ENCODE data around the gene CYP27B1.
A peak's percentile ranks its signal among the peaks of the same experiment; 100 is the strongest.
"Not testable (repeated sequence)": the region's sequence is repeated elsewhere in the genome, so short reads cannot be mapped to it uniquely, and the experiment has no call there.

CYP27B1 gene

DNA sequence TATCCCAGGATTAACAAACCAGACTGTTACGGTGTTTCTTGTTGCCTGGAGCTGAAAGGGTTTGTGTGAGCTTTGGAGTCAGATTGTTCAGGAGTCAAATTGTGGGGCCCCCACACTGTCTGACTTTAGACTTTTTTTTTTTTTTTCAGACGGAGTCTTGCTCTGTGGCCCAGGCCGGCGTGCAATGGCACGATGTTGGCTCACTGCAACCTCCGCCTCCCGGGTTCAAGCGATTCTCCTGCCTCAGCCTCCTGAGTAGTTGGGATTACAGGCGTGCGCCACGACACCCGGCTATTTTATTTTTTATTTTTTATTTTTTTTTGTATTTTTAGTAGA is 16.6 kb upstream of the CYP27B1 start:
- no peak for DNase-seq

DNA sequence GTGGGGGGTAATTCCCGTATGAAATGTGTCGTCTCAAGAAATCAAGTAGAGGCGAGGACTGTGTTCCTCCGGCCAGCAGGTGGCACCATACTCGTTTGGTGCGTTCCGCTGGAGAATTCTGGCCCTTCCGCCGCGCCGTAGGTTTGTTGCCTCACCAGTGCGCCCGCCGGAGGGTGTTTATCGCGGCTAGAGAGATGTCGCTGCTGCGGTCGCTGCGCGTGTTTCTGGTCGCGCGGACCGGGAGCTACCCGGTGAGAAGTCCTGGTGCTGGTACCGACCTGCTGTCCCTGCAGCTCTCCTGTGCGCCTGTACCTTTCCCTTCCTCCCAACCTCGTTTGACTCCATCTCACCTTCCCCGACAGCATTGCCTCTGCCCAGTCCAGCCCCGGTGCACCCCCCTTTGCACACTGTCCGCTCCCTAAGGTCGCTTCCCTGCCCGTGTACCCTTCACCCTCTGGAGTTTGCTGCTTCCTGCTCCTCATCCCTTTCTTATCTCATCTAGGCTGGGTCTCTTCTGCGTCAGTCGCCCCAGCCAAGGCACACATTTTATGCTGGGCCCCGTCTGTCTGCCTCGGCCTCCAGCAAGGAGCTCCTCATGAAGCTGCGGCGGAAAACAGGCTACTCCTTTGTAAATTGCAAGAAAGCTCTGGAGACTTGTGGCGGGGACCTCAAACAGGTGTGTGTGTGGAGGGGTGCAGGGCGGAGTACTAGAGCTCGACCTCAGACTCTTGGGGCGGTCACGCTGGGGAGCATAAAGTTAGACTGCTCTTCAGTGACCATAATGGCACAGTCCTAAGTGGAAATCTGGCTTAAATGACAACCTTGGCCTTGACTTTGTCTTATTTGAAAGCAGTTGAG is 16.0 kb upstream of the CYP27B1 start, which contains the start of gene TSFM:
TSS of gene TSFM (plus strand) at position 180 of the 858 bp plus-strand sequence. CDS start at position 195, 15 bp downstream.
- DNase-seq: peak; percentile 99

DNA sequence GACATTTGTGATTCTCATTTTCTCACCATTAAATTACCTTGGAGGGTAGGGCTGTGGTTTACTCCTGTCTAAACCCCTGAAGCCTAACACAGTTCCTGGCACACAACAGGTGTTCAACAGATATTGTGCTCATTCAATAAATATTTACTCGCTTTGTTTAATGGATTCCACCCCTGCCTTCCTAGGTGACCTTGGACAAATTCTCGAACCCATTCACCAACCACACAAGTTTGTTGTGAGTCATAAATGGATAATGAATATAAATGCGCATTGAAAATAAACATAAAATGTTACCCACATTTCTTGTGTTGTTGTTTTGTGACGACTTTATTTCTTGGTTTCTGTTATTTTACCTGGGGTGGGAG is 15.3 kb upstream of the CYP27B1 start:
- DNase-seq: no peak

DNA sequence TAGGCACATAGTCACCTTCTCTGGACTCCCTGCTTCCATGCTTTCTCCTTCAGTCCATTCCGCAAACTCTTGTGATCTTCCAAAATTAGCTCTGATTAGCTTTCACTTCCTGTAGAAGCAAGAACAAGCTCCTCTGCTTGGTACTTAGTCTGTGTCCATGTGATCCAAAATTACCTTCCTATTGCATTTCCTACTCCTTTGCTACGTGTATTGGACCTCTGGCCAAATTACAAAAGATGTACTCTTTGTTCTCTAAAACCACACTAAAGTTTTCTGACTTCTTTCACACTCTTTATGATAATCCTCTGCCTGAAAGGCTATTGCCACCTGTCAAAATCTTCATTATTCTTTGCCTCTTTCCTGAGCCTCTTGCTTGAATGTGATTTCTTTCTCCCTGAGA is 14.9 kb upstream of the CYP27B1 start:
- DNase-seq: no peak

DNA sequence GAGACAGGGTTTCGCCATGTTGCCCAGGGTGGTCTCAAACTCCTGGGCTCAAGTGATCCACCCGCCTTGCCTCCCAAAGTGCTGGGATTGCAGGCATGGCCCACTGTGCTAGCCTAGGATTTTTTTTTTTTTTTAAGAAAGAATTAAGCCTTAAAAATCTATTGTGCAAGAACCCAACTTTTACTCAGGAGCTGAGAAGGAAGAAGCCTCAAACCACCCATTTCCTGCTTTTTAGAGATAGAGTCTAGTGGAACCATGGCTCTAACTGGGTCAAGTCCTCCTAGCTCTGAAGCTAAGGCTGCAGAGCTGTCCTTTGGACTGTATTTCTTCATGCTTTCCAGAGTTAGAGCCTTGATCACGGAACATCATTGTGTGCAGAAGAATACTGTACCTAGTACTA is 14.4 kb upstream of the CYP27B1 start:
- no peak for DNase-seq

DNA sequence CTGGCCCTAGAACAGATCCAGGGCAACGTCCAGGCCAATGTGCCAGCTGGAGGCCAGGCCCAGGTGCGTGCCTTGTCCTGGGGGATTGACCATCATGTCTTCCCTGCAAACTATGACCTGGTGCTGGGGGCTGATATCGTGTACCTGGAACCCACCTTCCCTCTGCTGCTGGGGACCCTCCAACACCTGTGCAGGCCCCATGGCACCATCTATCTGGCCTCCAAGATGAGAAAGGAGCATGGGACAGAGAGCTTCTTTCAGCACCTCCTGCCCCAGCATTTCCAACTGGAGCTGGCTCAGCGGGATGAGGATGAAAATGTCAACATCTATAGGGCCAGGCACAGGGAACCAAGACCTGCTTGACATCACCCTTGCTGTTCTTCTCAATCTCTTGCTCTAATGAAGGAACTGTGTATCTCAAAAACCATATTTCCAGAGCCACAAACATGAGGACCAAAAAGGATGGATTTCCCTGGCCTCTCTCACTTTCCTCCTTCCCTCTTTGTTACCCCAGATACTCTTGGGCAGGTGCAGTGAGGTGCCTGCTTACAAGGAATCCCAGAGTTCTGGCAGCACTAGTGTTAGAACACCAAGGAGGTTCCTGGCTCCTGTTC is 13.5 kb upstream of the CYP27B1 start:
- DNase-seq: no peak

DNA sequence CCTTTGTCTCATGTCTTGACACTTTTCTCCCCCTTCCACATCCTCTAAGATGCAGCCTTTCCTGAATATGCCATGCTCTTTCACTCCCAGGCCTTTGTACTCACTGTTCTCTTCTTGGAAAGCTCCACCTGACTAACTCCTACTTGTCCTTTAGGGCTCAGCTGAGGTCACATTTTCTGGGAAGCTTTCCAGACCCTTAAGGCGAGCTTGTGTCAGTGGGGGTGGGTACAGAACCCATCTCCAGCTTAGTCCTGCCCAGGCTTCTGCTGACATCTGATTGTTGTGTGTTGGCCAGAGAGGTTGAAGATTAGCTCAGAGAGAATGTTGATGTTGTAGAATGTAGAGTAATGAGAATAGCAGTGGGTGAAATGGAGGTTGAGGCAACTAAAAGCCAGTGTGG is 12.9 kb upstream of the CYP27B1 start:
- DNase-seq: no peak

DNA sequence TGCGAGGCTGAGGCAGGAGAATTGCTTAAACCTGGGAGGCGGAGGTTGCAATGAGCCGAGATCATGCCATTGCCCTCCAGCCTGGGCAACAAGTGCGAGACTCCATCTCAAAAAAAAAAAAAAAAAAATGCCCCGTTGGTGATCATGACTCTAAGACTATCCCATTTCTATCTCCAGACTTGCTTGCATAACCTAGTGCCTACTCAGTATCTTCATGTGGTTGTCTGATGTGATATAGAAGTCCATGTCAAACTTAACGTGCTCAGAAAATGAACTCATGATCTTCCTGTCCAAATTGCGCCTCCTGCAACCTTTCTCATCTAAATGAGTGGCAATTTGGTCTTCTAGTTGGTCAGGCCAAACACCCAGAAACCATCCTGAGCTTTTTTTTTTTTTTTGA is 11.0 kb upstream of the CYP27B1 start:
- DNase-seq: no peak

DNA sequence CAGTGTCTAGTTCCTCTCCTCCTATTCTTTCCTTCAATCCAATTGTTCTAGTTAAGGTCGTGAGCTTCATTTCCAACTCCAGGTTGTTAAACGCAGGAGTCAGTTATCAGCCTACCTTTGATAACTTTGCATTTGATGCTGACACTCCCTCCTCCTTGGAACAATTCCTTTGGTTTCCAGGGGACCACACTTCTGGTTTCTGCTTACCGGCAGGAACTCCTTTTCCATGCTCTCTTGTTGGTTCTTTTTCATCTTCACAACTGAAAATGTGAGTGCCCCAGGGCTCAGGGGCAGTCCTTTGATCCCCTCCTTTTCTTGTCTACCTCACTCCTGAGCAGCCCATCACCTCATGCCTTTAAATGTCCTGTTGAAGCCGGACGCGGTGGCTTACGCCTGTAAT is 10.5 kb upstream of the CYP27B1 start:
- DNase-seq: no peak

DNA sequence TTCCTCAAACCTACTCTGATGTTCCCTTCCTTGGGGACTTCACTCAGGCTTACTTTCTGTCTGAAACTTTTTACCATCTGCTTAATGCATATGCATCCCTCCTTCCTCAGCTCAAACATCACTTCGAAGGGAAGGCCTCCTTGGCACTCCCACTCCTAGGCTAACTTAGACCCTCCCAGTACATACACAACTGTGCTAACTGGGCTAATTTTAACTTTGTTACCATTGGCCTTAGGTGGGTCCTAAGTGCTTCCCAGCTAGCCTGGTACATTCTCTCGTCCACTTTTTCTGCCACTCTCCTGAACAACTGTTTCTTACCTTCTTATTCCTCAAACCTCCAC is 9.3 kb upstream of the CYP27B1 start:
- DNase-seq: no peak

DNA sequence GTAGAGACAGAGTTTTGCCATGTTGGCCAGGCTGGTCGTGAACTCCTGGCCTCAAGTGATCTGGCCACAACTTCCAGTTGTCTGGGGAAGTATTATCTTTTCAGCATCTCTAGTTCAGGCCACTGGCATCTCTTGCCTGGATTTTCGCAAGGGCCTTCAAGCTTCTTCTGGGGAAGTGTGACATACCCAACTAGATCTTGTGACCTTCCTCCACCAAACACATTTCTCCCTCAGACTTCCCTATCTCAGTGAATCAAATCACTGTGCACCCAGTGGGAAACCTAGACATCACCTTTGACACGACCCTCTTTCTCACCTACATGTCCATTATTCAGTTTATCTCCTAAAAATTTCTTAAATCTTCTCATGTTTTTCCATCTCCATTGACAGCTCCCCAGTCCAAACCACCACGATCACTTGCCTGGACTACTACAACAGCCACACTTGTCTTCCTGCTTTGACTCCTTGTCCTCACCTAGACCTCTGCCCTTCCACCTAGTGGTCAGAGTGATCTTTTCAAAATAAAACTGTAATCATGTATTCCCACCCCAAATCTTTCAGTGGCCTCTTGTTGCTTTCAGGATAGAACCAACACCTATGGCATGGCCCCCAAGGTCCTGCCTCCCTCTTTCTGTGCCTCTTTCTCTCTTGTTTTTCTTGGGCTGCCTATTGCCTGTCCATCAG is 8.8 kb upstream of the CYP27B1 start:
- DNase-seq: no peak

DNA sequence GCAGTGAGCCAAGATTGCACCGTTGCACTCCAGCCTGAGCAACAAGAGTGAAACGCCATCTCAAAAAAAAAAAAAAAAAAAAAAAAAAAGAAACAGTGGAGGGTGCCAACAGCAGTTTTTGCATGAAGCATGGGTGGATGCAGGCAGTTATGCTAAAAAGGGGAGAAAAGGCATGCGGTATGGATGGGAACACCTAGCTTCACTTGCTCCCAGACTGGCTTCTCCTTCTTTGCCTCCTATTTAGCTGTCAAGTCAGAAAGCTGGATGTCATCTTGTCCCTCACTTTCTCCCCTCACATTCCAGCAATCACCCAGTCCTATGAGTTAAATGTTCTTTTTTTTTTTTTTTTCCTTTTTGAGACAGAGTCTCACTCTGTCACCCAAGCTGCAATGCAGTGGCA is 8.2 kb upstream of the CYP27B1 start:
- DNase-seq: no peak

DNA sequence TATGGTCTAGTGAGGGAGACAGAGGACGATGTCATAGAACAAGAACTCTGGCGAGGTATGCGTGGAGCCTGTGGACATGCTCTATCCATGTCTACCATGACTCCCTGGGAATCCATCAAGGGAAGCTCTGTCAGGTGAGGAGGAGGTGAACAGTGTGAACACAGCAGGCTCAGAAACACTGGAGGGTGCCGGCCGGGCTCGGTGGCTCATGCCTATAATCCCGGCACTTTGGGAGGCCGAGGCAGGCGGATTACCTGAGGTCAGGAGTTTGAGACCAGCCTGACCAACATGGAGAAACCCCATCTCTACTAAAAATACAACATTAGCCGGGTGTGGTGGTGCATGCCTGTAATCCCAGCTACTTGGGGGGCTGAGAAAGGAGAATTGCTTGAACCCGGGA is 7.8 kb upstream of the CYP27B1 start:
- not testable (repeated sequence) for DNase-seq

DNA sequence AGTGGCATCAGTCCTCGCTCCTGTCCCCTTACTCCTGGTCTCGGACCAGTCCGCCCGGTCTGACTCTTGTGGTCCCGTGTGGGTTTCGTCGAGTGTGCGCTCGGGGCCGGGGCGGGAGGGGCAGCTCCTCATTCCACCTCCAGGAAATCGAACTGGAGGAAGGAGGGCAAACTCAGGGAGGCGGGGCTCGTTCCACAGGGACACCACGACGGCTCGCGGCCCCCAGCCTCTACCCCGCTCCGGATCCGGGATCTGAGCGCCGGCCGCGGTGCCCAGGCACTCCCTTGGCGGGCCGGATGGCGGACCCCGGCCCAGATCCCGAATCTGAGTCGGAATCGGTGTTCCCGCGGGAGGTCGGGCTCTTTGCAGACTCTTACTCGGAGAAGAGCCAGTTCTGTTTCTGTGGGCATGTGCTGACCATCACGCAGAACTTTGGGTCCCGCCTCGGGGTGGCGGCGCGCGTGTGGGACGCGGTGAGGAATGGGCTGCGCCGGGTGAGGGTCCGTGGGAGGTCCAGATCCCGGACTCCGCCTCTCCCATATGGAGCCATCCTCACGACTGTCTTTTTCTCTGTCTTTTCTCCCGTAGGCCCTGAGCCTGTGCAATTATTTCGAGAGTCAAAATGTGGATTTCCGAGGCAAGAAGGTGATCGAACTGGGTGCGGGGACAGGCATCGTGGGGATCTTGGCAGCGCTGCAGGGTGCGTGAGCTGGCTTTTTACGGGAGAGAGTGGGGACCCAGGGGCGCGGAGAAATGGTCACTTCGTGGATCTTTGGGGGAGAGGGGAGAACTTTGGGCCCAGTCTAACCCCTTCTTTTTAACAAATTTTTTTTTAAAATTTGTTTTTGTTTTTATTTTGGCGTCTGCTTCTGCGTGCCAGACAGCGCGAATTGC is 5.8 kb upstream of the CYP27B1 start, which contains the start of gene EEF1AKMT3:
TSS of gene EEF1AKMT3 (plus strand) at position 186 of the 894 bp plus-strand sequence. CDS start at position 297, 111 bp downstream.
- DNase-seq: peak; percentile 36

DNA sequence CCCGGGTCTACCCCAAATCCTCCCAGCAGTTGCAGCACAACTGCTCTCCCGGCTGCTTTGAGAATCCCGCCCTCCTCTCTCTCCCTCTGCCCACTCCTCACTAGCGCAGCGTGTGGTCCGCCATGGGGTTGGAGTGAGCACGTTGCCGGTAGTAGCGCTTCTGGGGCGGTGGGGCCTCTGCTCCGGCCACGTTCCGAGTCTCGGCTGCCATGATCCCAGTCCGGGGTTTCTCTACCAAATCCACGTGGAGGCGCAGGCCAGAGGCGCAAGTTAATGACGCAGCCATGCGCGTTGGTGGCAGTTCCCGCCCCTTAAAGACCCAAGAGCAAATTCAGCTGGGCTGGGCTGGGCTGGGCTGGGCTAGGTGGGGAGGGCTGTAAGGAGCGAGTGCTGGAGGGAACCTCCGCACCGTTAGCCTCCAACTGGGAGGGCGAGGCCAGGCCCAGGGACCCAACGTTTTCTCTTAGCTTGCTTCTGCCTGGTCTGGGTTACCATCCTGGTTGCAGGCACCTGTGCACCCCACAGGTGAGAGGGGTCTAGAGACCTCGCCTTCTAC is 5.1 kb upstream of the CYP27B1 start, which contains the start of gene METTL1:
TSS of gene METTL1 (minus strand) at position 233 of the 556 bp plus-strand sequence. CDS start at position 211, 22 bp downstream.
- DNase-seq: peak; percentile 91

DNA sequence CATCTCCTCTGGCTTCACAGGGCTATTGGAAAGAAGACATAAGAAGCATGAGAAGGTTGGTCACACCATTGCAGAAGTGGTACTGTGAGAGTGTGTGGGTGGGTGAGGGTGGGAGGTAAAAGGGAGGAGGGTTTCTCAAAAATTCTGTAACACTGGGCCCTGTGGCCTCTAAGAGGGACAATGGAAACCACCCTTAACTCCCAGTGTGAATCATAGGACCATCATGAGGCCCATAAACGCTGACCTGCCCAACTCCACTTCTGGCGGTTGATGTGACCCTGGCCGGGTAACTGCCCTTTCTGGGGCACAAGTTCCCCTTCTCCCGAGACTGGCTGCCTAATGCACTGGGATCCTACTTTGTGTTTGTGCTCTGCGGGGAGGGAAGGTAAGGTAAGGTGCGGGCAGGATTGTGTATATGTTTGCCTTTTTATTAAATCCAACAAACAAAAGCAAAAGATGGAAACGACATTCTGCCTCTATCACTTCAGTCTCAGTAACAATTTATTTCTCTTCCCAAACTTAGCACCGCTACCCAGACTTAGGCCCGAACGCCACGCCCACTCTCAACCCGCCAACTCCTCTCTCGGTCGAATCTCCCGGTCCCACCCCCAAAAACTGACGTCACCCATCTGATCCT is 4.5 kb upstream of the CYP27B1 start:
- DNase-seq: peak; percentile 91

DNA sequence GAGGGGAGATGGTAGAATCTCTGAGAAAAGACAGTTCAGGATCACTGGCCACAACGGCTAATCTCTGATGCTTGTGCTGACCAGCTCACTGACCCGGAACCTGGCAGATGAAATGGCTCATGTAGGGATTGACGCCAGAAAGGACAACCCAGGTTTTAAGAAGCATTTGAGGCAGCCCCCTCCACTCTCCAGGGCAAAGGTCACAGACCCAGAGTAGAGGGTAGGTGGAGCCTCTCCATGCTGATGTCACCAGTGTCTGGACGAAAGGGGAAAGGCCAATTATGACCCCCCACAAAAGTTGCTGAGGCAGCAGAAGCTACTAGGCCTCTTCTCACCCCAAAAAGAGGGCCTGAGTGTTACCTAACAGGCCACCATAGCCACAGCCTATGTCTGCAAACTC is 3.9 kb upstream of the CYP27B1 start:
- no peak for DNase-seq

DNA sequence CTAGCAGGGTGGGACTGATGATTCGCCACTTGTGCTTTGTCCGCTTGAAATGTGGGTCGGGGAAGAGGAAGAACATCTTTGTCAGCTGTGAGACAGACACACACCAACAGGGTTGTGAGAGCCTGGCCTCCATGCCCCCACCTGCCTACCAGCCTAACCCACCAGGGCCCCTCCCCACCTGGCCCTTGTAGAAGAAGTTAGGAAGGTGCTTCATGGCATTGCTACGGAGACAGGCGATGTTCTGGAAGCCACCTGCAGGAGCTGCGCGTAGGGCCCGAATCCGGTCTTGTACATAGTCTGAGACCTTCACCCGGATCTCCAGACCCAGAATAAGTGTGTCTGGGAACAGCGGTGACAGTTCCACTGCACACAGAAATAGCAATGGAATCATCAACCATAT is 2.7 kb upstream of the CYP27B1 start:
- no peak for DNase-seq

DNA sequence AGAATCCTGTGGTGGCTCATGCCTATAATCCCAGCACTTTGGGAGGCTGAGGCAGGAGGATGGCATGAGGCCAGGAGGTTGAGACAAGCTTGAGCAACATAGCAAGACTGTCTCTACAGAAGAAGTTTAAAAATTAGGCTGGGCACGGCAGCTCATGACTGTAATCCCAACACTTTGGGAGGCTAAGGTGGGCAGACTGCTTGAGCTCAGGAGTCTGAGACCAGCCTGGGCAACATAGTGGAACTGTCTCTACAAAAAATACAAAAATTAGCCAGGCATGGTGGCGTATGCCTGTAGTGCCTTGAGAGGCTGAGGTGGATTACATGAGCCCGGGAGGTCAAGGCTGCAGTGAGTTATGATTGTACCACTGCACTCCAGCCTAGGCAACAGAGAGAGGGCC is 998 bp upstream of the CYP27B1 start:
- no peak for DNase-seq

DNA sequence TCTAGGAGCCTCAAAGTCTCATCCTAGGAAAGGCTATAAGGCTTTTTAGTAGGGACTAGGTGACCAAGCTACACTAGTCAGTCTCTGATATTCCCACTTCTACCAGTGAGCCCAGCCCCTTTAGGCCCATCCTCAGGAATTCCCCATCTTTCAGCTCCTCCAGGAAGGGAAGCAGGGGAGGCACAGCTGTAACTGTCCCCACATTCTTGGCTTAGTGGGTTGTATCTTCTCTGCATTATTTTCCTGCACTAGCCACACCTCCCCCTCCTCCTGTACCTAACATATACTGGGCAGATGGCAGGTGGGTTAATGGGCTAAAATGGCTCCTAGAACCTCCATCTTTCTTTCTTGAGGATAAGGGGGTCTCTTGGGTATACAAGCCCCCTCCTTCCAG is 424 bp upstream of the CYP27B1 start:
- no peak for DNase-seq

DNA sequence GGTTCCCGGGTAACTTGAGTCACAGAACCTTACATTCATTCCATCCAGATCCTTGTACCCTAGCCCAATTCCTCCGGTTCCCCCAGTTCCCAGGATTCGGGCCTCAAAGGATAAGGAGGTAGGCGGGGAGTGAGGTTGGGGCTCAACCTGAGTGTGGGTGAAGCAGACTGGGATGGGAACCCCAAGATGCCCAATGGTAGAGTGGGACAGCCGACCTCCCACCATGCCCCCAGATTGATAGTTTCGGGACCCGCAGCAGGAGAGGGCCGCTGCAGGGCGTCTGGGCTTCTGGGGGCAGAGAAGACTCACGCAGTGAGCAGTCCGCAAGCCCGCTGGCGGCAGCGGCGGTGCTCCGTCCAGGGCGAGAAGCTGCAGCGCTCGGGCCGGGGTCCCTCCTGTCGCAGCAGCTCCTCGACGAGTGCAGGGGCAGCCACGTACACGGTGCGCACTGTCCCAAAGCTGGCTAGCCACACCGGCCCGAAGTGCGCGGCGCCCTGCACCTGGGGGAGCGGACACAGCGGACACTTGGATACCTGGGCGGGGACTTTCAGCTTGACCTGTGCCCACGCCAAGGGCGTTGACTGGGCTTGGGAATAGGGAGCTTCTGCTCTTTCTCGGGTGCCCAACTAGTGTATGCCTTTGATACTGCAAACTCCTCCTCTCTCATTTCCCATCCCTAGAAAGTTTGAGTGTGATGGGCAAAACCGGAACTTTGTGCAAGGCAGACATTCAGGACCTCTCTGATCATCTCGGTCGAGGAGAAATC is 997 bp downstream of the CYP27B1 start:
- DNase-seq: no peak

Measured in stimulated activated CD4-positive, alpha-beta T cell treated with anti-CD3 and anti-CD28 coated beads, Interleukin-4, amount 100 ng/mL, for 1 hour (primary cell).